Astrocyte of the cerebellum (primary cell): Measurements from ENCODE around the gene AOPEP.

Source experiments
- DNase-seq: peaks from one replicate; pipeline ENCODE4 v3.0.0-alpha.2; 2011; ENCODE audit warnings: low read depth
- H3K4me3 ChIP-seq: 2 replicates; pipeline ENCODE4 v1.5.1; 2011; ENCODE audit warnings: mild to moderate bottlenecking, low read depth, low read length, moderate library complexity
- CTCF ChIP-seq: IDR thresholded peaks from 2 replicates; pipeline ENCODE4 v1.5.1; 2012; ENCODE audit warnings: low read length, low read depth, moderate library complexity, mild to moderate bottlenecking; ENCODE audit errors: missing control alignments
- in situ Hi-C: cut with HindIII; loops from 2 replicates; pipeline ENCODE4 v1.10.0; 2017; ENCODE audit warnings: low sequenced_read_pairs

Gene AOPEP

GRCh38 chr9:94819161-94819687, 92.7 kb downstream of the AOPEP start:
- TF ChIP-seq CTCF: no peak
- DNase-seq: no peak
- H3K4me3 ChIP-seq: no peak overlapping the region
- in situ Hi-C loops: loop anchor here (5.0 kb wide), 1 partner anchor 48 kb away; no protein-coding TSS in a partner anchor

DNA sequence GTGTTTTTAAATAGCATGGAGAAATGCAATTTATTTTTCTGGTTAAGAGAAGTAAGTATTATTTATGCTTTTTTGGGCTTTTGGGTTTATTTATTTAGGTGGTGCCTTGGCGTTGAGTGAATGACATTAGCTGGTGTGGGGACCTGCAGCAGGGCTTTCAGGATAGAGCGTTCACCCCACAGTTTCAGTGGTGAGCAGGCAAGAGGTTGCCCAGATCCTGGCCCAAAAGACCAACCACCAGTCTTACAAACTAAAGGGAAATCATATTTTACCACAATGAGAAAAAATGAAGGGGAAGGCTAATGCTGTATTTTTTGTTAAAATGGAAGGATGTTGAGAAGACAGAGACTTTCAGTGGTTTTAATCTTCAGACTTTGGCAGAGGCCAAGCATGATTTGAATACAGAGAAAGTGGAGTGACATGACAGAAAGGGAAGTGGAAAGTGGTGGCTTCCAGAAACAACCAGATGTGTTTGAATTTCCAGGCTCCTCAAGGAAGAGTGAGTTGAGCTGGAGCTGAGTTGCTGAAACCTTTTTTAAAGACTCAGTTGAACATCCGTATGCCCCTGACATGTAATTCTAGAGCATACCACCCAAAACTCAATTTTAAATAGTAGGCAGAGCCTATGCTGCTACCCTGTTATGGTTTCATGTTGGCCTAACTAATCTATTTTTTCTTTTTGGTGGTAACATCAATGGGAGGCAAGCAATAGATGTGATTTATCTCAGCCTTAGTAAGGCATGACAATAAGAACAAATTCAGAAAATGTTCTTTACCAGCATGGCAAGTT, 94.8 kb downstream of the AOPEP start:
- no peak for DNase-seq
- in situ Hi-C loops: no loop called here
- no peak for TF ChIP-seq CTCF
- H3K4me3 ChIP-seq: no peak overlapping the region

- no peak for TF ChIP-seq CTCF
- no peak for DNase-seq
- no peak overlapping the region for H3K4me3 ChIP-seq
- in situ Hi-C loops: no loop called here
These were observed 95.8 kb downstream of the AOPEP start for GRCh38 chr9:94822273-94822672.

- TF ChIP-seq CTCF: no peak
- DNase-seq: no peak
- H3K4me3 ChIP-seq: no peak overlapping the region
- in situ Hi-C loops: no loop called here
These were observed 97.2 kb downstream of the AOPEP start for GRCh38 chr9:94823710-94824109.

DNA sequence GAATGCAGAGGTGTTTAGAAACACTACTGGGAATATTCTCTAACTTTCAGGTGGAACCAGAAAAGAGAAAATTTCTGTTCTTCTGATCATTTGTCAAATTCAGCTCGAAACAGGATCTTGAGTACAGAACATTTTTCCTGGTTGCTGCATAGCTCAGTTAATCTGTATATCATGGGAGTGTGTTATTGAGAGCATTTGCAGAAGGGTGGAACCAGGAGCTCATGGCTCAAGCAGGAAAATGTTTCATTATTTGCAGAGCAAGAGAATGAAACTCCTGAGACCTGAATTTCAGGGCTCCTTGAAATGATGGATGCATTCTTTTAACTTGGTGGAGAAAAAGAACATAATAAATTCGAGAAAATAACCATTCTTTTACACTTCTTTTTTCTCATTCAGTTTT, 97.9 kb downstream of the AOPEP start:
- in situ Hi-C loops: no loop called here
- H3K4me3 ChIP-seq: no peak overlapping the region
- TF ChIP-seq CTCF: no peak
- no peak for DNase-seq

DNA sequence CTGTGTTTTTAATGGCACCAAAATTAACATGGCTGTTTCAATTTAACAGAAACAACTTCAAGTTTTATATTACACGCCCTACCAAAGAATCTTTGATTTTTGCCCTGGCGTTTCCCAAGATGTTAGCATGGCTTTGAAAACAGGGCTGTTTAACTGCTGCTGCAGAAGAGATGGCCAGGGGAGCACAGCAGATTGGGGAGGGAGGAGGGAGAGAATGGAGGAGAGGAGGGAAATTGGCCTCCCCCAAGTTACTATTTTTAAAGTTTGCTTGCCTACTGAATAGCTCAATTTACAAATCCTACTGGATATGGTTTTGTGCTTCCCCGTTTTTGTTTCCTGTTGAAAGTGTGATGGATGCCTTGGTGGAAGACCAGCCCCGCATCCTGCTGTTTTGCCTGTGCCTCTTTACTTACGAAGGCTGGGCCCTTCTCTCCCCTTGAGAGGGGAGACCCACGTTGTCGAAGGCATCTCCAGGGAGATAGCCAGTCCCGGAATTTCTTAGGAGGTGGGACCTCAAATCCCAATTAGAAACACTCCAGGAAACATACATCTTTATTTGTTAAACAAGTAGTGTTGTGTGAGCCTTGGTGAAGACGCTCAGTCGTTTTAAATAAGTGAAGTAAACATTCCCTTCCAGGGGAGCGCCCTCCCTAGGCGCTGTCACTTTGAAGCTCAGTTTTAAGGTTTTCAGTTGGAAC, 98.6 kb downstream of the AOPEP start:
- TF ChIP-seq CTCF: no peak
- DNase-seq: no peak
- no peak overlapping the region for H3K4me3 ChIP-seq
- in situ Hi-C loops: no loop called here
